Measurements from ENCODE around the gene SRCIN1. TPM values are rescaled to one million over a fixed set of nuclear protein-coding genes. Genes with fewer than 3 reads are reported as not detected.

Gene SRCIN1
- total RNA-seq, 1 donor from 2014 or later: 6.6 TPM

DNA sequence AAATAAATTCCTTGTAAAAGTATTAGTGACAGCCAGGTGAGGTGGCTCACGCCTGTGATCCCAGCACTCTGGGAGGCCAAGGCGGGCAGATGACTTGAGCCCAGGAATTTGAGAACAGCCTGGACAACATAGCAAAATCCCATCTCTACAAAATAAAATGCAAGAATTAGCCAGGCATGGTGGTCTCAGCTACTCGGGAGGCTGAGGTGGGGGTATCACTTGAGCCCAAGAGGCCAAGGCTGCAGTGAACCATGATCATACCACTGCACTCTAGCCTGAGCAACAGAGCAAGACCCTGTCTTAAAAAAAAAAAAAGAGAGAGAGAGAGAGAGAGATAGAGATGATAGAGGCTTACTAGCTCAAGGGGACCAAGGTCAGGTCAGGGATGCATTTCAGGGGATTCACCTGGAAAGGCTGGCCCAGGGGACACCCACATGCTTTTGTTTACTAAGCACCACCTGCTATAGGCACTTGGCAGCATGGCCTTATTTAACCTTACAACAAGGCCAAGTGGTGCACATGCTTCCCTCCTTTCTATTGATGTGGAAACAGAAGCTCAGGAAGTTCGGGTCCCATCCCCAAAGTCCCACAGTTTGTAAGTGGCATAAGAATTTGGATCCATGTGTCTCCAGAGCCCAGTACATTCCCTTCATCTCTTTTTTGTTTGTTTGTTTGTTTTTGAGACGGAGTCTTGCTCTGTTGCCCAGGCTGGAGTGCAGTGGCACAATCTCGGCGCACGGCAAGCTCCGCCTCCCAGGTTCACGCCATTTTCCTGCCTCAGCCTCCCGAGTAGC lies 12.4 kb upstream of the SRCIN1 start:
- DNase-seq (no peak), ATAC-seq (no peak)
- Histone ChIP-seq H3K36me3 (no peaks in the 10 kb centered on the region), H3K4me3 (no peak overlapping the region), H3K27ac (no peak overlapping the region), H3K4me1 (no peaks in the 10 kb centered on the region), H3K27me3 (ENCODE audit: low read depth) (peaks cover 30% of the 10 kb centered on the region), H3K9me3 (no peaks in the 10 kb centered on the region)
- intact Hi-C loops (cut with DNase I): no loop called here
- TF ChIP-seq, protein P1, sequence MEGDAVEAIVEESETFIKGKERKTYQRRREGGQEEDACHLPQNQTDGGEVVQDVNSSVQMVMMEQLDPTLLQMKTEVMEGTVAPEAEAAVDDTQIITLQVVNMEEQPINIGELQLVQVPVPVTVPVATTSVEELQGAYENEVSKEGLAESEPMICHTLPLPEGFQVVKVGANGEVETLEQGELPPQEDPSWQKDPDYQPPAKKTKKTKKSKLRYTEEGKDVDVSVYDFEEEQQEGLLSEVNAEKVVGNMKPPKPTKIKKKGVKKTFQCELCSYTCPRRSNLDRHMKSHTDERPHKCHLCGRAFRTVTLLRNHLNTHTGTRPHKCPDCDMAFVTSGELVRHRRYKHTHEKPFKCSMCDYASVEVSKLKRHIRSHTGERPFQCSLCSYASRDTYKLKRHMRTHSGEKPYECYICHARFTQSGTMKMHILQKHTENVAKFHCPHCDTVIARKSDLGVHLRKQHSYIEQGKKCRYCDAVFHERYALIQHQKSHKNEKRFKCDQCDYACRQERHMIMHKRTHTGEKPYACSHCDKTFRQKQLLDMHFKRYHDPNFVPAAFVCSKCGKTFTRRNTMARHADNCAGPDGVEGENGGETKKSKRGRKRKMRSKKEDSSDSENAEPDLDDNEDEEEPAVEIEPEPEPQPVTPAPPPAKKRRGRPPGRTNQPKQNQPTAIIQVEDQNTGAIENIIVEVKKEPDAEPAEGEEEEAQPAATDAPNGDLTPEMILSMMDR (IDR thresholded peaks at IDR 0.05): no peak

DNA sequence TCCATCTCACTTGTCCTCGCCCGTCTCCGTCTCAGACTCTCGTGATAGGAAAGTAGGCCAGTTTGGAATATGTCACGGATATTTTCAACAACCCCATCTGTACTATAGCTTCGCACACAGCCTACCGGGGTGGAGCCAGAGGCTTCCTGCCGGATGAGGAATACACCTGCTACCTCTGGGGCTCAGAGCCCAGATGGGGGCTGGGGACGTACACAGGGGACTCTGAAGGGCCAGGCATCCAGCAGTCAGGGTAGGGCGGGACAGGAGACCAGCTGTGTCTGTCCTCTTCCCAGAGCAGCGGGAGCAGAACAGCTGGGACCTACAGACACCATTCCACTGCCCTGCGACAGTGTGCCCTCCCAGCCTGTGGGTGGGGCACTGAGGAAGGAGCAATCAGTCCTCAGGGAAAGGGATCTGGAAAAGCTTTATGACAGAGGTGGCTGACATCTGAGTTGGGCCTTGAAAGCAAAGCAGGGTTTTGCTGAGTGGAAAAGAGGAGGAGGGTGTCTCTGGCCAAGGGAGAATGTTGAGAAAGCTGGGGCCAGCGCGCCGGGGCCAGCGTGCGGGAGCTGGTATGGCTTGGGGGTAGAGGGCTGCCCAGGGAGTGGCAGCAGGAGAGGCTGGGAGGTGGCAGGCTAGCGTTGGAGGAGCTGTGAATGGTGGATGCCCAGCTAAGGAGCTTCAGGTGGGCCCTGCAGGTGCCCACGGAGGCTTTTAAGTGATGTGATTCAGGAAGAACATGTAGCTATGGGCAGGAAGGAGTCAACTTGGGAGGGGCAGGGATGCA lies 11.5 kb upstream of the SRCIN1 start:
- TF ChIP-seq, protein P1 (IDR thresholded peaks at IDR 0.05): no peak
- Histone ChIP-seq H3K27me3 (ENCODE audit: low read depth) (peaks cover 21% of the 10 kb centered on the region), H3K4me1 (no peaks in the 10 kb centered on the region), H3K9me3 (no peaks in the 10 kb centered on the region), H3K4me3 (no peak overlapping the region), H3K36me3 (no peaks in the 10 kb centered on the region), H3K27ac (no peak overlapping the region)
- intact Hi-C loops (cut with DNase I): no loop called here
- peak in 1 of 2 donors; percentile 34 for ATAC-seq
- DNase-seq: no peak

DNA sequence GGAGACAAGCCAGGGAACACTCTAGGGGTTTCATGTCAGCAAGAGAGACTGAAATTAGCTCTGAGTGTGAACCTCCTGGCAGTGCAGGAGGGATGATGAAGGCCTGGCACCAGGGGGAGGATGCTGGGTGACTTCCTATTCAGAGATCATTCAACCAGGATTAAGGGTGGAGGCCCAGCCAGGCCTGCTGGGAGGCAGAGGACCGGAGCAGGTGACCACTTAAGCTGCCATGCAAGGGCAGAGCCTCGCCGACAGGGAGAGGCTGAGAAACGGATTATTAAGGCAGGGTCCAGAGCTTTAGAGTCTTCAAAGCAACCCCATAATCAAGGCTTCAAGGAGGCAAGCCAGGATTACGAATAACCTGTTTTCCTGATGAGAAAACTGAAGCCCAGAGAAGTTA lies 10.6 kb upstream of the SRCIN1 start:
- DNase-seq (no peak), ATAC-seq (no peak)
- TF ChIP-seq, protein P1 (IDR thresholded peaks at IDR 0.05): no peak
- Histone ChIP-seq H3K4me3 (no peak overlapping the region), H3K27ac (no peak overlapping the region), H3K27me3 (ENCODE audit: low read depth) (peaks cover 17% of the 10 kb centered on the region), H3K4me1 (no peaks in the 10 kb centered on the region), H3K36me3 (no peaks in the 10 kb centered on the region), H3K9me3 (no peaks in the 10 kb centered on the region)
- intact Hi-C loops (cut with DNase I): no loop called here

DNA sequence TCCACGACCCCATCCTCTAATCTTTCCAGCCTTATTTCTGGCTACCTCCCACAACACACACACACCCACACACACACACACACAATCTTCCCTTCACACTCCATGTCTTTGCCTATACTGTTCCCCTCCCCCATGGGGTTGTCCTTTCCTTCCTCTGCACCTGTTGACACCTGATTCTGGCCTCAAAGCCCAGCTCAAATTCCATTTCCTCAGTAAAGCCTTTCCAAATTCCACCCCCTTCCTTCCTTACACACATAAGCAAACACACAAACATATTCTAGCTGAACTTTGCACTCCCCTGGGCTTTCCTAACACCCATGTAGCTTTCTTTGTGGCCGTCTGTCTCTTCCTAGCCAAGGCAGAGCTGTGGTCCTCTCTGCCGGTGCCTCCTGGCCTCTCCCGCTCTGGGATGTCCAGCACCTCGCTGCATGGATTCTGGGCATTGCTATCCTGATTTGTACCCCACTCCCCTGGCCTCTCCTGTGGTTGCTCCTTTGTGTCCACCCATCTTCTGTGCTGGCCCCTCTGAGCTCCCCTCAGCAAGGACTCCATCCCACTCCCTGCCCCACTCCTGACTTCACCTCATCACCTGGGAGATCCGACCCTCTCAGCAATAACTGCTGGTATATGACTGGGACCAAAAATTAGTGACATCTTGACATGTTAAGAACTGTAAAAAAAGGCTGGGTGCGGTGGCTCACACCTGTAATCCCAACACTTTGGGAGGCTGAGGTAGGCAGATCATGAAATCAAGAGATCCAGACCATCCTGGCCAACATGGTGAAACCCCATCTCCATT lies 8.4 kb upstream of the SRCIN1 start:
- TF ChIP-seq, protein P1 (IDR thresholded peaks at IDR 0.05): no peak
- intact Hi-C loops (cut with DNase I): no loop called here
- Histone ChIP-seq H3K4me3 (no peak overlapping the region), H3K36me3 (no peaks in the 10 kb centered on the region), H3K27me3 (ENCODE audit: low read depth) (peaks cover 21% of the 10 kb centered on the region), H3K4me1 (no peaks in the 10 kb centered on the region), H3K9me3 (no peaks in the 10 kb centered on the region), H3K27ac (no peak overlapping the region)
- DNase-seq (no peak), ATAC-seq (no peak)

DNA sequence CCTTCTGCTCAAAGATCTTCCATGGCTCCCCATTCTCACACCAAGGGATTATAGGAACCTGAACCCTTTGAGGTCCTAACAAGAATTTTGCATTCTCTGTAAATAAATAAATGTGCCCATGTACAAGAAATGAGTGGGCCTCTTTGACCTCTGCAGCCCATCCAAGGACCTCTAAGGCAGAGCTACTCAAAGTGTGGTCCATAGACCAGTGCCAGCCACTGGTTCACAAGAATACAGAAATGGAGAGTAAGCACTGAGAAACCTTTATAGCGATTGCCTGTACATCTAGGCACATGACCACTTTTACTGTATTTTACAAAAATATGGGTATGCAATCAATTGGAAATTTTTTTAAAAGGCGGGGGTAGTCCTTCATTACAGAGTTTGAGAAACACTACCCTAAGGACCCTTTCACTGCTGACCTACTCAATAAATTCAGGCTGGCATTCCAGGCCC lies 7.8 kb upstream of the SRCIN1 start:
- Histone ChIP-seq H3K4me3 (no peak overlapping the region), H3K27me3 (ENCODE audit: low read depth) (peaks cover 25% of the 10 kb centered on the region), H3K27ac (no peak overlapping the region), H3K4me1 (no peaks in the 10 kb centered on the region), H3K36me3 (no peaks in the 10 kb centered on the region), H3K9me3 (no peaks in the 10 kb centered on the region)
- intact Hi-C loops (cut with DNase I): no loop called here
- TF ChIP-seq, protein P1 (IDR thresholded peaks at IDR 0.05): no peak
- DNase-seq (no peak), ATAC-seq (no peak)
